ENCODE data around the gene KLLN. TPM values are rescaled to one million over a fixed set of nuclear protein-coding genes. Genes with fewer than 3 reads are reported as not detected.
A peak's percentile ranks its signal among the peaks of the same experiment; 100 is the strongest.
"Not testable (repeated sequence)": the region's sequence is repeated elsewhere in the genome, so short reads cannot be mapped to it uniquely, and the experiment has no call there.

KLLN gene, protein sequence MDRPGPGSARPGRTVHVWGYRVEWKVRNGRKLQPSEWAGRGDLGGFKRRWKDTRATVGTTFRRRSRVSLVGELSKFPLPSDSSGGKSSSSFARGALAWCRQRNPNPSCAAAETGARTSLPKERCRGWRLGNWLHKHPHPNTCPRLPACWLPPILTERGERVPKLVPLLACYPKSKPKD
- total RNA-seq: 0.13 and 0.26 TPM in 2 replicates

DNA sequence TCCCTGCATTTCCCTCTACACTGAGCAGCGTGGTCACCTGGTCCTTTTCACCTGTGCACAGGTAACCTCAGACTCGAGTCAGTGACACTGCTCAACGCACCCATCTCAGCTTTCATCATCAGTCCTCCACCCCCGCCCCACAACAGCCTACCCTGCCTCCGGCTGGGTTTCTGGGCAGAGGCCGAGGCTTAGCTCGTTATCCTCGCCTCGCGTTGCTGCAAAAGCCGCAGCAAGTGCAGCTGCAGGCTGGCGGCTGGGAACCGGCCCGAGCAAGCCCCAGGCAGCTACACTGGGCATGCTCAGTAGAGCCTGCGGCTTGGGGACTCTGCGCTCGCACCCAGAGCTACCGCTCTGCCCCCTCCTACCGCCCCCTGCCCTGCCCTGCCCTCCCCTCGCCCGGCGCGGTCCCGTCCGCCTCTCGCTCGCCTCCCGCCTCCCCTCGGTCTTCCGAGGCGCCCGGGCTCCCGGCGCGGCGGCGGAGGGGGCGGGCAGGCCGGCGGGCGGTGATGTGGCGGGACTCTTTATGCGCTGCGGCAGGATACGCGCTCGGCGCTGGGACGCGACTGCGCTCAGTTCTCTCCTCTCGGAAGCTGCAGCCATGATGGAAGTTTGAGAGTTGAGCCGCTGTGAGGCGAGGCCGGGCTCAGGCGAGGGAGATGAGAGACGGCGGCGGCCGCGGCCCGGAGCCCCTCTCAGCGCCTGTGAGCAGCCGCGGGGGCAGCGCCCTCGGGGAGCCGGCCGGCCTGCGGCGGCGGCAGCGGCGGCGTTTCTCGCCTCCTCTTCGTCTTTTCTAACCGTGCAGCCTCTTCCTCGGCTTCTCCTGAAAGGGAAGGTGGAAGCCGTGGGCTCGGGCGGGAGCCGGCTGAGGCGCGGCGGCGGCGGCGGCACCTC lies at the start of gene KLLN, which contains the start of gene PTEN:
Gene KLLN (minus strand): TSS at position 481 of the 891 bp plus-strand sequence. CDS start 1,046 bp downstream, outside the sequence.
Gene PTEN (plus strand): TSS at position 573 of the 891 bp plus-strand sequence. CDS start 845 bp downstream, outside the sequence.
- peak; percentile 83 to 93 for DNase-seq (ENCODE audit: low read depth in 2 of 2)

DNA sequence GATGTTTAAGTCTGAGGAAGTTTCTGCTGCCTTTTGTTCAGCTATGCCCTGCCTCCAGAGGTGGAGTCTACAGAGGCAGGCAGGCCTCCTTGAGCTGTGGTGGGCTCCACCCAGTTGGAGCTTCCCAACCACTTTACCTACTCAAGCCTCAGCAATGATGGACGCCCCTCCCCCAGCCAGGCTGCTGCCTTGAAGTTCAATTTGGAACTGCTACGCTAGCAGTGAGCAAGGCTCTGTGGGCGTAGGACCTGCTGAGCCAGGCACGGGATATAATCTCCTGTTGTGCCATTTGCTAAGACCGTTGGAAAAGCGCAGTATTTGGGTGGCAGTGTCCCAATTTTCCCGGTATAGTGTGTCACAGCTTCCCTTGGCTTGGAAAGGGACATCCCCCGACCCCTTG lies 40.1 kb upstream of the KLLN start:
- not testable (repeated sequence) for DNase-seq (ENCODE audit: low read depth in 2 of 2)

DNA sequence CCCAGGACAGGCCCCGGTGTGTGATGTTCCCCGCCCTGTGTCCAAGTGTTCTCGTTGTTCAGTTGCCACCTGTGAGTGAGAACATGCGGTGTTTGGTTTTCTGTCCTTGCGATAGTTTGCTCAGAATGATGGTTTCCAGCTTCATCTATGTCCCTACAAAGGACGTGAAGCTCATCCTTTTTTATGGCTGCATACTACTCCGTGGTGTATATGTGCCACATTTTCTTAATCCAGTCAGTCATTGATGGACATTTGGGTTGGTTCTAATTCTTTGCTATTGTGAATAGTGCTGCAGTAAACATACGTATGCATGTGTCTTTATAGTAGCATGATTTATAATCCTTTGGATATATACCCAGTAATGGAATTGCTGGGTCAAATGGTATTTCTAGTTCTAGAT lies 34.6 kb upstream of the KLLN start:
- DNase-seq (ENCODE audit: low read depth in 2 of 2): not testable (repeated sequence)

DNA sequence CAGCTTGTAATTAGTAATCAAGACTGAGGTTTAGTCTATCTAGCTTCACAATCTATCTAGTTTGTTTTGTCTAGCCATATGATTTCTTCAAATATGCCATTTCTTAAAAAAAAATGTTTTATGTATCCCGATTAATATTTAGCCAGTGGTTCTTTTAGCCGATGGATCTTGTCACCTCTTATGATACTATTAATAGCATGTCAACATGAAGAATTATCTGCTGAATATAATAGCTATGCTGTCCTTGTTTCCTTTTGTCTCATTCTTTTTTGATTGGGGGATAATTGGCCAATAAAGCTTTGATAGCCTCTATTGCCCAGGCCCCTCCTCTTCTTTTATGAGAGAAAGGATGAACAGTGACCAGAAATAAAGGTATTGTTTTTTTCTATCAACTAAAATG lies 32.9 kb upstream of the KLLN start:
- DNase-seq (ENCODE audit: low read depth in 2 of 2): no peak

DNA sequence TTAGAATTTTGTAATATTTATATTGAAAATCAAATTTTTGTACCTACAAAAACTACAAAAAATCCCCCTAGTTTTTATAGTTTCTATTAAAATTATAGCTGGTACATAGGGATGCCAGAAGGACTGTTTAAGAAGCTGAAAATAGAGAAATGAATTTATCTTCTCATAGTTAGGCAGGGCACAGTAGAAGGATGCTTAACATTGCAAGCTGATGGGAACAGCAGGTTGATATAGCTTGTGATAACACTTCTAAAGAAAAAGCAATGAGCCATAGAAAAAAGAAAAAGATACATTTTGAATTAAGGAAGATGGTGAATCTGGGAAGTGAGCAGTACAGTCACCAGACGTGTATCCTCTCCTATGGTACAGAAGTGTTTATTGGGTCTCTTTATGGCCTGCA lies 32.1 kb upstream of the KLLN start:
- DNase-seq (ENCODE audit: low read depth in 2 of 2): no peak

DNA sequence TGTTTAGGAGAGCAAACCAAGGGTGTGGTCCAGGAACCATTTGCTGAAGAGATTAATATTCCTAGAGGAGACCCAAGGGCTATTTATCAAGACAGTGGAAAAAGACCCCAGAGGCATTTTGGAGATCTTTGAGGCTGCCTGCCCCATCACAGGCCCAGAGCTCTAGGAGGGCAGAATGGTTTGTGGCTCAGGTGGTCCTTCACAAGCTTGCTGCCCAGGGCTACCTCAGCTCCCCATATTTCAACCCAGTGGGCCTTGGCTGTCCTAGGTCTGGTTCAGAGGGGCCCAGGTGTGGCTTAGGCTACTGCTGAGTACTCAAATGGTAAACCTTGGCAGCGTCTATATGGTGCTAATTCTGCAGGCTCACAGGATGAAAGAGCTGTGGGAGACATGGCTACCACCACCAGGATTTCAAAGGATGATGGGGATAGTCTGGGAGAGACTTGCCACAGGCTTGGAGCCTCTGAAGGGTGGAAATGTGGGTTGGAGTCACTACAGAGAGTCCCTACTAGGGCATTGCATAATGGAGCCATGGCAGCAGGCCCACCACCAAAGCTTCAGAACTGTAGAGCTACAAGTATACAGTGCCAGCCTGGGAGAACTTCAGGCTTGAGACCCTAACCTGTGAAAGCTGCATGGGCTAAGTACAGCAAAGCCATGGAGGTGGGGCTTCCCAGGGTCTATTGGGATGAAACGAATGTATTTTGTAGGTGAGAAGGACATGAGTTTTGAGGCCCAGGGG lies 24.4 kb upstream of the KLLN start:
- no peak for DNase-seq (ENCODE audit: low read depth in 2 of 2)

DNA sequence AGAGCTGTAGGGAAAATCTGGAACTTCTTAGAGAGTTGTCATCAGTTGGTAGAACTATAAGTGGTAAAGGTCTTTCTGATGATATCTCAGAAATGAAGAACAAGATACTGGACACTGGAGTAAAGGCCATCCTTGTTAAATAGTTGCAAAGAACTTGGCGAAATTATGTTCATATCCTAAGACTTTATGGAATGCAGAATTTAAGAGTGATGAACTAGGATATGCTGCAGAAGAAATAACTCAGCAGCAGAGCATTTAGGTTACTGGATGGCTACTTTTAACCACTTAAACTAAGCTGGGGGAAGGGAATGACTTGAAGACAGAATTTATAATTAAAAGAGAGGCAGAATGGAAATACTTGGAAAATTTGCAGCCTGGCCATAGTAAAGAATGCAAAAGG lies 23.8 kb upstream of the KLLN start:
- DNase-seq (ENCODE audit: low read depth in 2 of 2): no peak

DNA sequence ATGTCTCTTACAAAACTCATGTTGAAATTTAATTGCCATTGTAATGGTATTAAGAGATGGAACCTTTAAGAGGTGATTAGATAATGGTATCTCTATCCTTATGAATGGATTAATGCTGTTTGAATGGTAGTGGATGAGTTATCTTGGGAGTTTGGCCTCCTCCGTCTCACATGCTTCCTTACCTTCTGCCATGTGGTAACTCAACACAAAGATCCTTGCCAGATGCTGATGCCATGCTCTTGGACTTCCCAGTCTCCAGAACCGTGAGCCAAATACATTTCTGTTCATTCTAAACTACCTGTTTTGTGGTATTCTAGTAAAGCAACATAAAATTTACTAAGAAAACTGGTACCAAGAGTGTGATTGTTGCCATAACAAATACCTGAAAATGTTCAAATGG lies 23.3 kb upstream of the KLLN start:
- no peak for DNase-seq (ENCODE audit: low read depth in 2 of 2)

DNA sequence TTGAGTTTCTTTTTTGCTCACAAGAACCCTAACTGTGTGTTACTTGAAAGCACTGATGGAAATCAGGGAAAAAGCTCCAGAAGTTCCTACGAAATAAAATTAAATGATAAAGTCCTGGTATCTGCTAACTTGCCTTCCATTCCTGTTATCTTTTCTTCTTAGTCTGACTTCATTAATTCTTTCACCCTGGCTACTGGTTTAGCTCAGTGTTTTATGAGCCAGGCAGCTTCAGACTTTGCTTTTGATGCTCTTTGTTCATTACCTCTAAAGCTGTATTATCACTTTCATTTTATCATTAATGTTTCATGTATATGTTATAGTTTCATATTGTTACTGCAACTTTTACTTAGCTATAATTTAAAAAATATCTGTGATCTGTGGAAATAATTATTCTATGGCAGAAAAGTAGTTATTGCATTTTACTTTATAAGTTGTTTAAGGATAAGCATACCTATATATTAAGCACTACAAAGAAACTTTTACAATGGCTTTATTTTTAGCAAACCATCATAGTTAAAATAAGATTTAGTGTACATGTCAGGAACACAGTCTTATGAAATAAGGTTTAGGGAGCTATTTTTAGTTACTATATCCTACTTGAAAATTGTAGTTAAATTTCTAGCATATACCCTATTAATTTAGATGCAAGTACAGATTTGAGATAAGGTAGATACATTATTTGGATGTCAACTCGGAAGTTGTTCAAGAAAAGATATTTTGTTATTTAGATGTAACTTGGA lies 19.4 kb upstream of the KLLN start:
- DNase-seq (ENCODE audit: low read depth in 2 of 2): no peak

DNA sequence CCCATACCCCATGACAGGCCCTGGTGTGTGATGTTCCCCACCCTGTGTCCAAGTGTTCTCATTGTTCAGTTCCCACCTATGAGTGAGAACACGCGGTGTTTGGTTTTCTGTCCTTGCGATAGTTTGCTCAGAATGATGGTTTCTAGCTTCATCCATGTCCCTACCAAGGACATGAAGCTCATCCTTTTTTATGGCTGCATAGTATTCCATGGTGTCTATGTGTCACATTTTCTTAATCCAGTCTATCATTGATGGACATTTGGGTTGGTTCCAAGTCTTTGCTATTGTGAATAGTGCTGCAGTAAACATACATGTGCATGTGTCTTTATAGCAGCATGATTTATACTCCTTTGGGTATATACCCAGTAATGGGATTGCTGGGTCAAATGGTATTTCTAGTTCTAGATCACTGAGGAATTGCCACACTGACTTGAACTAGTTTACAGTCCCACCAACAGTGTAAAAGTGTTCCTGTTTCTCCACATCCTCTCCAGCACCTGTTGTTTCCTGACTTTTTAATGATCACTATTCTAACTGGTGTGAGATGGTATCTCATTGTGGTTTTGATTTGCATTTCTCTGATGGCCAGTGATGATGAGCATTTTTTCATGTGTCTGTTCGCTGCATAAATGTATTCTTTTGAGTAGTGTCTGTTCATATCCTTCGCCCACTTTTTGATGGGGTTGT lies 18.2 kb upstream of the KLLN start:
- not testable (repeated sequence) for DNase-seq (ENCODE audit: low read depth in 2 of 2)

DNA sequence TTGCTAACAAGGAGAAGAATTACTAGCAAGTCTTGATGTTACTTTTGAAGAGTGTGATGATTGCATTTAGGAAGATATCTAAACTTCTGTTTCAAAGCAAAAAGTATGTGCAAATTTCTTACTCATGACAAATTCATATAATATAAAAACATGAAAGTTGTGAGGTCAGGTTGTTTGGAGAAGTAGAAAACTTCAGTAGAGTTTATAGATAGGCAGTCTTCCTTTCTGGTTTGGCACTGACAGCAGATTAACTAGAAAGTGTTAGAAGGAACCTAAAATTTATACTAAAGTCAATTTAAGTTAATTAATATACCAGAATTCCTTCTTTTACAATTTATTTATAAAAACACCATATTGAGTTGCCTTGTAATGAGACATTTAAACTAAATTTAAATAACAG lies 17.0 kb upstream of the KLLN start:
- no peak for DNase-seq (ENCODE audit: low read depth in 2 of 2)

DNA sequence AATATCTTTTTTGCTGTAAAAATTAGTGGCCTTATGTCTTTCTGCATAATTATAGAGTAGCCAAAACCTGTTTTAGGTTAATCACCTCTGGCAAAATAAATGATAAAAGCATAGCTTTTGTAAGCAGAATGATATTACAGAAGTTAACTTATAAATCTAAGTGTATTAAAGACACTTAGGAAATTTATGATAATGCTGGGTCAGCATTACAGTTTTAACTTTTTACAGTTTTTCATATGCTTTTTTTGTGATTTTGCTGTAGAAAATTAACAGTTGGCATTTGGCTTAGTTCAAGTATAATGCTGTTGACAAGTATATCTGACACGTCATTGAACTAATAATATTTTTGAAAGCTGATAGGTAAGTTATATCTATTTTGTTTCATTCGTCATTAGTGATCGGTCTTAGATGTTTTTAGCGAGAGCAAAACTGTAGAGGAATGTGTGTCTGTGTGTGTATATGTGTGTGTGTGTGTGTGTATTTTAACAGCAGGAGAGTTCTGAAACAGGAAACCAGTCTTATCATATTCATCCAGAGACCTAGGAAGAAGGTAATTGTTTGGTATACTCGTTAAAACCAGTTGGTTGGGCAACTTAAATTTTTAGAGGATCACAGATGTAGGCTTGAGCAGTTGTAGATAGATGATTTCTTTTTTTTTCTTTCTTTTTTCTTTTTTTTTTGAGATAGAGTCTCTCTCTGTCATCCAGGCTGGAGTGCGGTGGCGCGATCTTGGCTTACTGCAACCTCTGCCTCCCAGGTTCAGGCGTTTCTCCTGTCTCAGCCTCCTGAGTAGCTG lies 15.5 kb upstream of the KLLN start:
- peak; percentile 44 to 45 for DNase-seq (ENCODE audit: low read depth in 2 of 2)

DNA sequence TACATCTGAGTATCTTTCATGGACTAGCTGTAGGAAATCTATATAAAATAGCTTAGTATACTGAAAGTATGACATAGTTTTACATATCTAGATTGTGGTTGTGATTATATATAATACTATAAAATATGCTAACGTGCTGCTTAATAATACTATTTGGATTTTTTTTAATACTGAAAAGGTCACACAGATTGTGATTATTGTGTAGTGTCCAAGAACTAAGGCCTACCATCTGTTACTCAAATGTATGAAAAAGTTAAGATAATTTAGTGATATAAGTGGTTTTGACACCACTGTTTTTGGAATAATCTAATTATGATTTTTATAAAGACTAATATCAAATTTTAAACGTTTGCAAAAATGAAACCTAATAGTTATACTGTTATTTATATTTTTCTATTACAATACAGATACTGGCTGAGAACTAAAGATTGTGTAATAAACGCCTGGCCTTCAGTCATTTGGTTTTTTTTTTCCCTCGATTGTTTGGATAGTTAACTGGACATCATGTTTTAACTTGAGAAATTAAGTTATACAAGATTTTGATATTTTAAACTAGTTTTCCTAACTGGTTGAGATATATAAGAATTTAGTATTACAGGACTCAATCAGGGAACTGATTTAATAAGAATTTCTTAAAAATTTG lies 12.7 kb upstream of the KLLN start:
- no peak for DNase-seq (ENCODE audit: low read depth in 2 of 2)

DNA sequence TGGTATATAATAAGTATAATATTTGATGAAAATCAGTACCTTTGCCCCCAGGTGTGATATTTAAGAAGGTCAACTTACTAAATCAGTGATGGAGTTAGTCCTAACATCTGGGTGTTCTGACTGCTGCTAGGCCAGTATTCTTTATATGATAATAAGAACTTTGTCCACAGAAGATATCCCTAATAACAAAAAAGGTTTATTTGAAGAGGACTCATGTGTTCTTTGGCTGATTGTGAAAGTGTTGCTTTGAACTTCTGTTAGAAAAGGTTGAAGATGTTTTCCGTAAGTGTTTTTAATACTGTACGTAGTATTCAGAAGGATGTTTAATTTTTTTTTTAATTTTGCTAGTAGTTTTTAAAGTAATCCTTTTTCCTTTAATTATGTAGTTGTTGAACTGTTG lies 10.3 kb upstream of the KLLN start:
- no peak for DNase-seq (ENCODE audit: low read depth in 2 of 2)

DNA sequence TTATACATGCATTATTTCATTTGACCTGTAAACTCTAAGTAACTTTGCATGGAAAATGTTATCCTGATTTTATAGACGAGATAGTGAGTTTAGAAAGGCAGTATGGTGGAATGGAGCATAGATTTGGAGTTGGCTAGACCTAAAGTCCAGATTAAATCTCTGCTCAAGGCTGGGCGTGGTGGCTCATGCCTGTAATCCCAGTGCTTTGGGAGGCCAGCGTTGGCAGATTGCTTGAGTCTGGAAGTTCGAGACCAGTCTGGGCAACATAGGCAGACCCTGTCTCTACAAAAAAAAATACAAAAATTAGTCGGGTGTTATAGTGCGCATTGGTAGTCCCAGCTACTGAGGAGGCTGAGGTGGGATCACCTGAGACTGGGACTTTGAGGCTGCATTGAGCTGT lies 9.5 kb upstream of the KLLN start:
- no peak for DNase-seq (ENCODE audit: low read depth in 2 of 2)

DNA sequence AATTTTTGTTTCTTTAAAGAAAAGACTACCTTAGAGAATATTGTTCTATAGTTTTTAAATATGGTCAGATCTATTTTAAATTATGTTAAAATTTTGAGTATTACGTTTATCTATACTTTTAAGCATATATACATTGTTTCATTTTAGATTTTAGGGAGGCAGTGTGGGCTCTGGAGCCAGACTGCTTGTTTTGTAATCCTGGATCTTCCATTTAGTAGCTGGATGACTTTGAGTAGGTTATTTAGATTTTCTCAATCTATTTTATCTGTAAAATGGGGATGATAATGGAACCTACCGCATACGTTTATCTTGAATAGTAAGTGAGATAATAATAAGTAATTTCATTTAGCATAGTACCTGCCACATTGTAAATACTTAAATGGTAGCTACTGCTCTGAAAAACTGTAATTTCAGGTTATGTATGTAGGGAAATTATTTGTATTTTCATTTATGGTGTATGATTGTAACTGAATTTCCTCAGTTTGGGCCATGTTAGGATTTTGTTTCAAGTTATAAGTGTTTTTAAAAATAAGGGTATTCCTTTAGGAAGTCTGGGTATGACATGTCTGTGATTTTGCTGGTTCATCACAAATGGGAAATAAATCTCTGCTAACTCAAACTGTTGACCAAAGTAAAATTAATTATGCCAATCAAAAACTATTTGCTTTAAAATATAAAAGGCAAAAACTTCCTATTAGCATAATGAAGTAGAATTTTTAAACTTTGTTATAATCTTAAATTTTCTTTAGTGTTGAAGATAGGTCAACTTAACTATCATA lies 6.6 kb upstream of the KLLN start:
- DNase-seq (ENCODE audit: low read depth in 2 of 2): no peak

DNA sequence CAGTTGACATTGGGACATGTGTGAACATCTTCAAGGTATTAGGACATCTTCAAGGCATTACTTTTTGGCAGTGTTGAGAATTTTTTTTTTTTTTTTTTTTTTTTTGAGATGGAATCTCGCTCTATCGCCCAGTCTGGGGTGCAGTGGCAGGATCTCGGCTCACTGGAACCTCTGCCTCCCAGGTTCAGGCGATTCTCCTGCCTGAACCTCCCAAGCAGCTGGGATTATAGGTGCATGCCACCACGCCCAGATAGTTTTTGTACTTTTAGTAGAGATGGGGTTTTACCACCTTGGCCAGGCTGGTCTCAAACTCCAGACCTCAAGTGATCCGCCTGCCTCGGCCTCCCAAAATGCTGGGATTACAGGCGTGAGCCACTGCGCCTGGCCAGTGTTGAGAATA lies 5.8 kb upstream of the KLLN start:
- not testable (repeated sequence) for DNase-seq (ENCODE audit: low read depth in 2 of 2)

DNA sequence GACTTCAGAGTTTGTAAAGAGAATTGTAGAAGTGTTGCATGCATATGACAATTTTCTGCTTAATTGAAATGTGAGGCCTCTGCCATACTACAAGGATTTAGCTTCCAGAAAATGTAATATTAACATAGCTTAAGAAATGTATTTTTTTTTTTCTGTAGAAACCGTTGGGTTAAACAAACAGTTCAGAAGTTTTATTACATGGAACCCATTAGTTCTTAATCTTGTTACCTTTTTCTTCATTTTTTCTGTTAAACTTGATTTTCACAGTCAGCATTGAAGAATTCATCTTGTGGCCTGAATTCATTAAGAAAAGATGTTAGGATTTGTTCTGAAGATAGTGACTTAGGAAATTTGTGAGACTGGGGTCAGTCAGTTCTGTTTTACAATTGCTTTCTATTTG lies 4.9 kb upstream of the KLLN start:
- no peak for DNase-seq (ENCODE audit: low read depth in 2 of 2)

DNA sequence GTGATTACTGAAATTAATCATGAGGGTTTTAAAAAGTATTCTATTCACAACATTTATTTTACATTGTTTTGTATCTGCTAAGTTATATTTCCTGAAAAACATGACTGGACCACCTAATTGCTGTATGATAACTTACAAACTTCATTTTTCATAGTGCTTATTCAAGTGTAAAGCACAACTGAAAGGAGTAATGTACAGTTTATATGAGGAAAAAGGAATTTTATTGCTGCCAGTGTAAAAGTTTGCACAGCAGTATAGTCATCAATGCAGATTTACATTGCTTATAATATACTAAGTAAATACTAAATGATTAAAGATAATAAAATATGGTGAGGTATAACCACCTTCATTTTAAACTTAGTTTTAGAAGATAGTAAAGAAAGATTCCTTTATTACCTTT lies 4.1 kb upstream of the KLLN start:
- DNase-seq (ENCODE audit: low read depth in 2 of 2): no peak

All from dermis microvascular lymphatic vessel endothelial cell (primary cell).